Breast epithelium (tissue), 3 donors: Measurements from ENCODE around the gene POMT1.

Experiments
- POLR2A ChIP-seq: fragments of 450-650 bp; IDR thresholded peaks from one replicate; pipeline ENCODE4 v1.6.1; 2016; ENCODE audit warnings: antibody characterized with exemption, mild to moderate bottlenecking, moderate library complexity
- POLR2AphosphoS5 ChIP-seq, 3 donors: sonication (generic); formaldehyde crosslinking; IDR thresholded peaks; one replicate each; pipeline ENCODE4 v1.6.1; 2017; ENCODE audit warnings: antibody characterized with exemption in 3 of 3
- TF ChIP-seq, protein P1 (sequence below), 3 donors: fragments of 450-650 bp; IDR thresholded peaks; one replicate each; pipeline ENCODE4 v1.5.1; 2016 to 2017; ENCODE audit warnings: antibody characterized with exemption in 3 of 3, mild to moderate bottlenecking in 3 of 3, moderate library complexity in 3 of 3

DNA sequence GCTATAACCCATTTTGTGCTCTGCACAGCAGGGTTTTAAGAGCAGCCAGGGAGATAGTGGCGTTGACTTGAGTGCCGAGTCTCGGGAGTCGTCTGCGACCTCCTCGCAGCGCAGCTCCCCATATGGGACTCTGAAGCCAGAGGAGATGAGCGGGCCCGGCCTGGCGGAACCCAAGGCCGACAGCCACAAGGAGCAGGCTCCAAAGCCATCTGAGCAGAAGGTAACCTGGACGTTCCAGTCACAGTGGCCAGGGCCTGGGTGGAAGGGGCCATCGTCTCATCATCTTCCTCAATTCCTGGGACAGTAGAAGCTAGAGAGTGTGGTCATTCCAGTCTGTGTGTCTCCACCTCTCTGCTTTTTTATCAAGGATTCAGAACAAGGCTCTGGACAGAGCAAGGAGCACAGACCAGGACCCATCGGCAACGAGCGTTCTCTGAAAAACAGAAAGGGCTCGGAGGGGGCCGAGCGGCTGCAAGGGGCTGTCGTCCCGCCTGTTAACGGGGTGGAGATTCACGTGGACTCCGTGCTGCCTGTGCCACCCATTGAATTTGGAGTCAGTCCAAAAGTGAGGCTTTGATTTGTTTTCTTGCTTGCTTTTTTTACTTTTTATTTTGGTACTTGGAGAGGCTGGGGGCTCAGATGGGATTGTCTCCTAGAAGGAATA lies 20.2 kb upstream of the POMT1 start:
- TF ChIP-seq, protein P1, sequence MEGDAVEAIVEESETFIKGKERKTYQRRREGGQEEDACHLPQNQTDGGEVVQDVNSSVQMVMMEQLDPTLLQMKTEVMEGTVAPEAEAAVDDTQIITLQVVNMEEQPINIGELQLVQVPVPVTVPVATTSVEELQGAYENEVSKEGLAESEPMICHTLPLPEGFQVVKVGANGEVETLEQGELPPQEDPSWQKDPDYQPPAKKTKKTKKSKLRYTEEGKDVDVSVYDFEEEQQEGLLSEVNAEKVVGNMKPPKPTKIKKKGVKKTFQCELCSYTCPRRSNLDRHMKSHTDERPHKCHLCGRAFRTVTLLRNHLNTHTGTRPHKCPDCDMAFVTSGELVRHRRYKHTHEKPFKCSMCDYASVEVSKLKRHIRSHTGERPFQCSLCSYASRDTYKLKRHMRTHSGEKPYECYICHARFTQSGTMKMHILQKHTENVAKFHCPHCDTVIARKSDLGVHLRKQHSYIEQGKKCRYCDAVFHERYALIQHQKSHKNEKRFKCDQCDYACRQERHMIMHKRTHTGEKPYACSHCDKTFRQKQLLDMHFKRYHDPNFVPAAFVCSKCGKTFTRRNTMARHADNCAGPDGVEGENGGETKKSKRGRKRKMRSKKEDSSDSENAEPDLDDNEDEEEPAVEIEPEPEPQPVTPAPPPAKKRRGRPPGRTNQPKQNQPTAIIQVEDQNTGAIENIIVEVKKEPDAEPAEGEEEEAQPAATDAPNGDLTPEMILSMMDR (IDR thresholded peaks at IDR 0.05) = no peak
- TF ChIP-seq POLR2AphosphoS5 (IDR thresholded peaks at IDR 0.05) (no peak), POLR2A (no peak)
